H1 (cell line): ENCODE results near the gene AP2B1. TPM values are rescaled to one million over a fixed set of nuclear protein-coding genes. Genes with fewer than 3 reads are reported as not detected.
A peak's percentile ranks its signal among the peaks of the same experiment; 100 is the strongest.

Experiments
- CTCF ChIA-PET: fragments of 300-600 bp; sonication (Branson Sonifier 250); formaldehyde crosslinking; loops from one replicate; lab custom pipeline; 2021; ENCODE audit not compliant: partially characterized antibody; lab: Charles Lee
- POLR2A ChIA-PET: fragments of 300-600 bp; sonication (Branson Sonifier 250); formaldehyde crosslinking; loops from one replicate; lab custom pipeline; 2021; ENCODE audit warnings: inconsistent platforms; ENCODE audit not compliant: partially characterized antibody; lab: Charles Lee
- DNase-seq, 2 experiments: peaks; one replicate each; pipeline versions ENCODE4 v3.0.0 to v3.0.0-alpha.2; 2010 to 2022; ENCODE audit warnings: low spot score in 2 of 2, low read depth in 1 of 2, mixed read lengths in 1 of 2
- FAIRE-seq: peaks from 2 replicates; lab custom pipeline; 2011; peaks lifted over from hg19 to GRCh38; lab: Jason Lieb, UNC
- H2AFZ ChIP-seq: 2 replicates; pipeline ENCODE4 v1.8.1; 2012; ENCODE audit warnings: low read length, inconsistent platforms
- H2AK5ac ChIP-seq: 2 replicates; pipeline ENCODE4 v1.6.1; 2013; ENCODE audit warnings: low read depth, low read length
- H2BK120ac ChIP-seq: replicated peaks from 2 replicates; pipeline ENCODE3; 2013; ENCODE audit warnings: low read depth, low read length, inconsistent platforms
- H2BK12ac ChIP-seq: 2 replicates; pipeline ENCODE4 v1.6.1; 2013; ENCODE audit warnings: low read depth, low read length
- H2BK15ac ChIP-seq: 2 replicates; pipeline ENCODE4 v1.6.1; 2013; ENCODE audit warnings: low read length
- H2BK20ac ChIP-seq: 2 replicates; pipeline ENCODE4 v1.6.1; 2013; ENCODE audit warnings: low read length
- H2BK5ac ChIP-seq: 2 replicates; pipeline ENCODE4 v1.6.1; 2013; ENCODE audit warnings: low read depth, low read length
- H3K14ac ChIP-seq: 2 replicates; pipeline ENCODE4 v1.6.1; 2013; ENCODE audit warnings: inconsistent platforms; ENCODE audit not compliant: insufficient read length
- H3K18ac ChIP-seq: 2 replicates; pipeline ENCODE4 v1.6.1; 2013; ENCODE audit warnings: low read length; ENCODE audit errors: extremely low read depth
- H3K23ac ChIP-seq: 2 replicates; pipeline ENCODE4 v1.6.1; 2013; ENCODE audit warnings: inconsistent platforms; ENCODE audit not compliant: insufficient read length
- H3K23me2 ChIP-seq: 2 replicates; pipeline ENCODE4 v1.6.1; 2013; ENCODE audit warnings: low read depth, low read length
- H3K27ac ChIP-seq: 2 replicates; pipeline ENCODE4 v1.6.1; 2011; ENCODE audit warnings: low read depth, low read length, inconsistent platforms
- H3K27me3 ChIP-seq, 4 experiments: replicated peaks in 1 of 4; 1 replicate in 1 of 4; 2 replicates in 3 of 4; pipeline versions ENCODE4 v1.6.1 to v1.8.1; 2011 to 2013; ENCODE audit warnings: low read length in 3 of 4, mild to moderate bottlenecking in 3 of 4, inconsistent platforms in 2 of 4, mixed read lengths in 2 of 4, moderate library complexity in 1 of 4; ENCODE audit not compliant: control insufficient read depth in 3 of 4, insufficient read depth in 3 of 4; ENCODE audit errors: extremely low read depth in 1 of 4
- H3K36me3 ChIP-seq, 4 experiments: 2 replicates each; pipeline versions ENCODE4 v1.6.1 to v1.8.1; 2011 to 2013; ENCODE audit warnings: mild to moderate bottlenecking in 4 of 4, low read length in 3 of 4, moderate library complexity in 2 of 4, control low read depth in 1 of 4, inconsistent platforms in 1 of 4; ENCODE audit not compliant: insufficient read depth in 4 of 4, control insufficient read depth in 2 of 4
- H3K4ac ChIP-seq: replicated peaks from 2 replicates; pipeline ENCODE3; 2013; ENCODE audit warnings: low read length, low read depth, mixed read lengths, inconsistent platforms; ENCODE audit not compliant: insufficient read length
- H3K4me1 ChIP-seq, 4 experiments: replicated peaks in 1 of 4; 1 replicate in 1 of 4; 2 replicates in 3 of 4; pipeline versions ENCODE4 v1.6.1 to v1.8.1; 2011 to 2013; ENCODE audit warnings: low read length in 3 of 4, inconsistent platforms in 2 of 4, mixed read lengths in 1 of 4; ENCODE audit not compliant: insufficient read depth in 4 of 4, control insufficient read depth in 3 of 4
- H3K4me2 ChIP-seq, 2 experiments: 2 replicates each; pipeline versions ENCODE4 v1.6.1 to v1.8.1; 2011 to 2013; ENCODE audit warnings: low read depth in 2 of 2, low read length in 2 of 2, control low read depth in 1 of 2, inconsistent platforms in 1 of 2, mild to moderate bottlenecking in 1 of 2; ENCODE audit not compliant: insufficient read depth in 1 of 2
- H3K4me3 ChIP-seq, 4 experiments: fragments of 200-600, 300-600 bp in 1 of 4; sonication (generic), shearing (Covaris generic), sonication (Bioruptor Twin) in 1 of 4; 2 replicates each; pipeline versions ENCODE4 v1.5.1 to v1.8.1; 2011 to 2016; ENCODE audit warnings: low read length in 4 of 4, low read depth in 3 of 4, control low read depth in 2 of 4, inconsistent platforms in 2 of 4, mild to moderate bottlenecking in 2 of 4, mixed read lengths in 1 of 4, moderate library complexity in 1 of 4; ENCODE audit not compliant: insufficient read depth in 2 of 4; ENCODE audit errors: extremely low read depth in 1 of 4
- H3K56ac ChIP-seq: replicated peaks from 2 replicates; pipeline ENCODE3; 2013; ENCODE audit warnings: low read depth, mild to moderate bottlenecking, mixed read lengths, low read length, inconsistent platforms; ENCODE audit not compliant: insufficient read length
- H3K79me1 ChIP-seq: 2 replicates; pipeline ENCODE4 v1.6.1; 2013; ENCODE audit warnings: low read depth, low read length, control low read depth
- H3K79me2 ChIP-seq, 2 experiments: 2 replicates each; pipeline versions ENCODE4 v1.6.1 to v1.8.1; 2012 to 2013; ENCODE audit warnings: low read length in 2 of 2, mild to moderate bottlenecking in 2 of 2, inconsistent platforms in 1 of 2; ENCODE audit not compliant: insufficient read depth in 2 of 2, control insufficient read depth in 1 of 2
- H3K9ac ChIP-seq, 4 experiments: replicated peaks in 1 of 4; 1 replicate in 1 of 4; 2 replicates in 3 of 4; pipeline versions ENCODE4 v1.6.1 to v1.8.1; 2011 to 2013; ENCODE audit warnings: low read depth in 3 of 4, low read length in 3 of 4, control low read depth in 2 of 4, mild to moderate bottlenecking in 2 of 4, moderate library complexity in 2 of 4, inconsistent platforms in 1 of 4; ENCODE audit errors: extremely low read depth in 1 of 4
- H3K9me3 ChIP-seq, 2 experiments: 2 replicates each; pipeline versions ENCODE4 v1.6.1 to v1.8.1; 2012 to 2013; ENCODE audit warnings: mild to moderate bottlenecking in 2 of 2, moderate library complexity in 2 of 2, control low read depth in 1 of 2, inconsistent platforms in 1 of 2, low read depth in 1 of 2, low read length in 1 of 2, mixed read lengths in 1 of 2; ENCODE audit not compliant: insufficient read depth in 2 of 2
- H4K20me1 ChIP-seq, 2 experiments: replicated peaks in 1 of 2; 2 replicates each; pipeline versions ENCODE3 to v1.8.1; 2011 to 2013; ENCODE audit warnings: inconsistent platforms in 2 of 2, low read length in 2 of 2, mild to moderate bottlenecking in 1 of 2; ENCODE audit not compliant: insufficient read depth in 2 of 2, control insufficient read depth in 1 of 2
- H4K5ac ChIP-seq: 2 replicates; pipeline ENCODE4 v1.6.1; 2013; ENCODE audit warnings: low read length, low read depth, mixed read lengths, inconsistent platforms; ENCODE audit not compliant: insufficient read length
- H4K8ac ChIP-seq: 2 replicates; pipeline ENCODE4 v1.8.0; 2013; ENCODE audit warnings: mild to moderate bottlenecking, moderate library complexity, low read length, inconsistent platforms; ENCODE audit not compliant: insufficient read depth; ENCODE audit errors: extremely low read depth
- H4K91ac ChIP-seq: replicated peaks from 2 replicates; pipeline ENCODE3; 2013; ENCODE audit warnings: low read length, mixed read lengths, inconsistent platforms; ENCODE audit not compliant: insufficient read length
- CHD1 ChIP-seq: IDR thresholded peaks from 2 replicates; pipeline ENCODE4 v1.6.1; 2012; ENCODE audit warnings: low read depth, low read length, improper control_type of control experiment
- EGR1 ChIP-seq: IDR thresholded peaks from 2 replicates; pipeline ENCODE4 v1.6.1; 2011; ENCODE audit warnings: low read depth, low read length, borderline replicate concordance
- EP300 ChIP-seq, 2 experiments: IDR thresholded peaks; 1 replicate in 1 of 2; 2 replicates in 1 of 2; pipeline ENCODE4 v1.6.1; 2011 to 2012; ENCODE audit warnings: low read depth in 2 of 2, low read length in 2 of 2, mild to moderate bottlenecking in 2 of 2, borderline replicate concordance in 1 of 2, inconsistent platforms in 1 of 2, moderate library complexity in 1 of 2
- NANOG ChIP-seq: IDR thresholded peaks from 2 replicates; pipeline ENCODE4 v1.6.1; 2011; ENCODE audit warnings: low read length, low read depth, mild to moderate bottlenecking, inconsistent platforms; ENCODE audit not compliant: insufficient read depth, poor library complexity, severe bottlenecking
- SP4 ChIP-seq: IDR thresholded peaks from 2 replicates; pipeline ENCODE4 v1.6.1; 2012; ENCODE audit warnings: low read length, inconsistent platforms
- WGBS, 2 experiments: shearing (Covaris generic) in 1 of 2; methylation state at CpG; one replicate each; pipeline versions ENCODE4 v1.1.6 to v1.1.7; 2013 to 2015; ENCODE audit warnings: low lambda C conversion rate in 2 of 2, mixed read lengths in 2 of 2, inconsistent platforms in 1 of 2, low coverage in 1 of 2, missing lambda C conversion rate in 1 of 2; ENCODE audit not compliant: insufficient replicate concordance in 2 of 2, insufficient coverage in 1 of 2, insufficient read length in 1 of 2; ENCODE audit errors: extremely low coverage in 1 of 2, missing lambda C conversion rate in 1 of 2; 5-methylcytosine and 5-hydroxymethylcytosine counted together
- polyA plus RNA-seq, 7 experiments: library from polyadenylated mRNA; depleted of rRNA in 3 of 7; stranded (reverse) in 5 of 7; unstranded in 2 of 7; fragments of >200 nt in 5 of 7; fragments of 200-250 nt in 2 of 7; gene quantifications; 1 replicate in 5 of 7; 2 replicates in 1 of 7; 4 replicates in 1 of 7; pipeline versions ENCODE4 v1.2.1 to v1.2.3, GENCODE V29; 2011 to 2013; ENCODE audit warnings: missing spikeins in 2 of 7, mixed read lengths in 2 of 7
- total RNA-seq: library from RNA; stranded (reverse); fragmentation: NEBNext Ultra II Directional; extraction: Animal tissue kit (Norgen Biotek cat#: 25700); gene quantifications from 2 replicates; pipeline ENCODE4 v1.2.1, GENCODE V29; 2021
- TF ChIP-seq, protein P1 (sequence below): IDR thresholded peaks from 2 replicates; pipeline ENCODE4 v1.6.1; 2012; ENCODE audit warnings: inconsistent platforms

Gene AP2B1
- total and polyA plus RNA-seq, 2 of the 8 experiments (the other 6 are each of a cell fraction or from before 2014, with no cell fraction given): 95.5 to 199 TPM

DNA sequence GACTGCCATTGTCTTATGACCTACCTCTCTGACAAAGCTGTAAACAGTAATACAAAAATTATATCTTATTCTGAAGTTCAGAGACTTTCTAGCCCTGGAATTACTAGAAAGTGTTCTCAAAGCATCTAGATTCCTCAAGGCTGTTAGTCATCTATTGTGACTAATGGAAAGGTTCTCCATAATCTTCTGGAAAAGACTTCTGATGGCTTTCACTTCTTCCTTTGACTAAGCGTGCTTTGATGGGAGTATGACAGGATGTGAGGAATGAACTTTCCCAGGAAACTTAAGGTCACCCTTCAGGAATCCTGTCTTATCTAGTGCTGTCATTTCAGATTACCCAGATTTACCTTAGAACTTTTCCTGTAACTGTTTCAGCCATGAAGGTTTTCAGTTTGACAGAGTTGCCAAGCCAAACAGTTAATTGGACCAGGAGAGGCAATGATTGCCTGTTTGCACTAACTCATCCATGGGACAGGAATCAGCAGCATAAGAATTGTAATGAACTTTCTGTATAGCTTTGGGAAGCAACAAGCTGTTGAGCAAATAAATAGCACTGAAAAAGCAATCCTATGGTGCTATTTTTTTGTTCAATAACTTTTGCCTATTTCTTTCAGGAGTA is 43.5 kb downstream of the AP2B1 start:
- CTCF ChIA-PET: interaction anchor here (1.3 to 1.6 kb wide), 2 partner anchors 17 to 22 kb away, joined by 3 to 7 read pairs; no protein-coding TSS in a partner anchor

More for the DNA sequence above, 43.5 kb downstream of the AP2B1 start:
- no peaks in the 10 kb centered on the region for H3K79me1 ChIP-seq
- no peak overlapping the region for H2BK20ac ChIP-seq
- no peak overlapping the region for H3K9ac ChIP-seq
- no peaks in the 10 kb centered on the region for H3K79me2 ChIP-seq
- no peaks in the 10 kb centered on the region for H3K4me1 ChIP-seq
- TF ChIP-seq NANOG: no peak
- no peak for TF ChIP-seq SP4
- no peak for TF ChIP-seq EGR1
- TF ChIP-seq CHD1: no peak
- TF ChIP-seq, protein P1, sequence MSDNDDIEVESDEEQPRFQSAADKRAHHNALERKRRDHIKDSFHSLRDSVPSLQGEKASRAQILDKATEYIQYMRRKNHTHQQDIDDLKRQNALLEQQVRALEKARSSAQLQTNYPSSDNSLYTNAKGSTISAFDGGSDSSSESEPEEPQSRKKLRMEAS: no peak
- TF ChIP-seq EP300 (IDR thresholded peaks at IDR 0.05; ENCODE audit: borderline replicate concordance in 1 of 2, low read depth in 2 of 2, low read length in 2 of 2): no peak
- H3K27me3 ChIP-seq: no peaks in the 10 kb centered on the region
- no peak overlapping the region for H3K4ac ChIP-seq
- peaks cover 0 to 53% (median 25%) of the 10 kb centered on the region in 4 experiments; a peak in 7 of 8 replicates for H3K36me3 ChIP-seq
- no peak overlapping the region for H3K4me3 ChIP-seq
- H2AK5ac ChIP-seq: no peak overlapping the region
- no peak overlapping the region for H3K56ac ChIP-seq
- H4K5ac ChIP-seq: no peak overlapping the region
- WGBS, 2 experiments: 86% methylated on average over 1 of the region's 1 CpG; no CpG with 5 or more reads in 1 of the 2 experiments
- peaks cover 3 to 5% of the 10 kb centered on the region in 2 experiments for H4K20me1 ChIP-seq
- no peak overlapping the region for H3K4me2 ChIP-seq
- no peak for DNase-seq
- no peak overlapping the region for H3K18ac ChIP-seq
- H3K23ac ChIP-seq: no peak overlapping the region
- no peak overlapping the region for H3K27ac ChIP-seq
- H2BK15ac ChIP-seq: no peak overlapping the region
- no peak overlapping the region for H4K91ac ChIP-seq
- no peak overlapping the region for H2AFZ ChIP-seq
- H4K8ac ChIP-seq: no peak overlapping the region
- FAIRE-seq: peak; percentile 36
- H2BK120ac ChIP-seq: no peak overlapping the region
- H2BK5ac ChIP-seq: no peak overlapping the region
- H3K9me3 ChIP-seq: no peaks in the 10 kb centered on the region
- H2BK12ac ChIP-seq: no peak overlapping the region
- POLR2A ChIA-PET: no interaction called here
- no peak overlapping the region for H3K14ac ChIP-seq
- H3K23me2 ChIP-seq: no peaks in the 10 kb centered on the region
